Activated T-helper 17 cell treated with anti-CD3 and anti-CD28 coated beads, Interleukin-2, amount 50 U/mL, for 72 hours (primary cell): ENCODE measurements around the gene FEN1. TPM values are rescaled to one million over a fixed set of nuclear protein-coding genes. Genes with fewer than 3 reads are reported as not detected.

Experiments
- ATAC-seq: fragments of 150-1000 bp; cut with Tn5 transposase; replicated peaks from 2 replicates; pipeline ENCODE4 v1.10.0; 2021; ENCODE audit warnings: mild to moderate bottlenecking, moderate library complexity
- H3K27ac Mint-ChIP-seq: one replicate; pipeline ENCODE4 v1.8.0; 2022; ENCODE audit warnings: mixed read lengths
- H3K27me3 Mint-ChIP-seq: one replicate; pipeline ENCODE4 v1.8.0; 2022; ENCODE audit warnings: mixed read lengths
- H3K36me3 Mint-ChIP-seq: one replicate; pipeline ENCODE4 v1.8.0; 2022; ENCODE audit warnings: low read depth, mild to moderate bottlenecking, mixed read lengths
- H3K4me1 Mint-ChIP-seq: one replicate; pipeline ENCODE4 v1.8.0; 2022; ENCODE audit warnings: mixed read lengths
- H3K4me3 Mint-ChIP-seq: one replicate; pipeline ENCODE4 v1.8.0; 2022; ENCODE audit warnings: mild to moderate bottlenecking, mixed read lengths
- H3K9me3 Mint-ChIP-seq: one replicate; pipeline ENCODE4 v1.8.0; 2022; ENCODE audit warnings: mixed read lengths
- total RNA-seq, 2 donors: library from RNA; stranded (reverse); gene quantifications; one replicate each; pipeline ENCODE4 v1.2.3, GENCODE V29; 2022

FEN1 gene
- total RNA-seq, 2 donors from 2014 or later: 72.6 to 133 TPM

- Mint-ChIP-seq H3K27me3 (no peaks in the 10 kb centered on the region), H3K4me1 (peaks cover 15% of the 10 kb centered on the region), H3K4me3 (peak overlapping the region; percentile 88), H3K36me3 (peaks cover 92% of the 10 kb centered on the region), H3K9me3 (no peaks in the 10 kb centered on the region), H3K27ac (peak overlapping the region; percentile 98)
- ATAC-seq: peak; percentile 57
Measured at GRCh38 chr11:61791737-61792309, 888 bp upstream of the FEN1 start.

DNA sequence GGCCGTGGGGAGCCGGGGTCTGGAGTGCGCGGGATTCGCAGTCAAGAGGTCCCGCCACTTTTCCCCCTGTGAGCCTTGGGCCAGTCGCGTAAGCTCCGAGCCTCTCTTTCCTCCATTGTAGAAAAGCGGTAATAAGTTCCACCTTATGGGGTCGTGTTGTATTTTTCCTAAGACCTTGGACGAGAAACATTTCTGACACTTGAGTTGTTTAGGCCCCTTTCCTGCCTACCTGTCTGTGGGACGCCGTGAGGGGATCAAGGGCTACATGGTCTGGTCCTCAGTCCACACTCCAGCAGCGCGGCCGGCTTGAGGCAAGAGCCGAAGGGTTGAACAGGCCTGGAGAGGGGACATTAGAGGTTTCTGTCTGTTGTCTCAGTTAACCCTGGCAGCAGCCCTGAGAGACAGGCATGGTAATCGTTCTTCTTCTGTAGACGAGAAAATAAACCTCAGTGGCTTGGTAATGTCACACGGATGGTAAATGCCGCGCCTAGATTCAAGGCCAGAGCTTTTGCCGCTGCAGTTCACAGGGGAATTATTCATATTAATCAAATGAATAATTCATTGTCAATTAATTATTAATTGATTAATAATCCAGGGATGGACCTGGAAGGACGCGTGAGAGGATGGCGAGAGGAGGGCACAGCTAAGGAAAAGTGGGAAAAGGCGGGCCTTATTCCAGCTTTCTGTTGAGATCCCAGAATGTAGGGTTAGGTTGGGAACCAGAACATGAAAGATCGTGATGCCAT, 545 bp downstream of the FEN1 start:
- ATAC-seq: peak; percentile 23

GRCh38 chr11:61793829-61794204, 1.1 kb downstream of the FEN1 start:
- Mint-ChIP-seq H3K27ac (peak overlapping the region; percentile 98), H3K27me3 (no peaks in the 10 kb centered on the region), H3K4me3 (peak overlapping the region; percentile 88), H3K9me3 (no peaks in the 10 kb centered on the region), H3K36me3 (peaks cover 92% of the 10 kb centered on the region), H3K4me1 (peaks cover 21% of the 10 kb centered on the region)
- ATAC-seq: no peak

More for the DNA sequence above, 545 bp downstream of the FEN1 start:
- Mint-ChIP-seq H3K4me3 (peak overlapping the region; percentile 88), H3K9me3 (no peaks in the 10 kb centered on the region), H3K27me3 (no peaks in the 10 kb centered on the region), H3K36me3 (peaks cover 92% of the 10 kb centered on the region), H3K4me1 (peaks cover 21% of the 10 kb centered on the region), H3K27ac (peak overlapping the region; percentile 98)

DNA sequence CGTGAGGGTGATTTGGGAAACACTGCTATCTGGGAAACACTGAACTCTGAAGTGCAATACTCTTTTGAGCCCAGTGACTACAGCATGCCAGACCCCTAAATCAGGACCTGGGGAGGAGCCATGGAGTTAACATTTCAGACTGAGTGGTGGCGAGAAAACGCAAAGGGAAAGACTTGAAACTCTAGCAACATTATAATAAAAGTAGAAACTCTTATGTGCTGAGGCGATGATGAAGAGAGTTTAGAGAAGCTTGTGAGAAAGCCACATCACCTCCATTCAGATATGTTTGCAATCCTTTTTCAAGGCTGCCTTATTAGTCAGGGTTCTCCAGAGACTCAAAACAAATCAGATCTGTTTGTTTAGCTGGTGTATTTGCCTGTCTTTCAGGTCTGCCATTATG, 1.9 kb downstream of the FEN1 start:
- Mint-ChIP-seq H3K27ac (no peak overlapping the region), H3K4me1 (peaks cover 19% of the 10 kb centered on the region), H3K36me3 (peaks cover 92% of the 10 kb centered on the region), H3K27me3 (no peaks in the 10 kb centered on the region), H3K9me3 (no peaks in the 10 kb centered on the region), H3K4me3 (peak overlapping the region; percentile 88)
- ATAC-seq: no peak

DNA sequence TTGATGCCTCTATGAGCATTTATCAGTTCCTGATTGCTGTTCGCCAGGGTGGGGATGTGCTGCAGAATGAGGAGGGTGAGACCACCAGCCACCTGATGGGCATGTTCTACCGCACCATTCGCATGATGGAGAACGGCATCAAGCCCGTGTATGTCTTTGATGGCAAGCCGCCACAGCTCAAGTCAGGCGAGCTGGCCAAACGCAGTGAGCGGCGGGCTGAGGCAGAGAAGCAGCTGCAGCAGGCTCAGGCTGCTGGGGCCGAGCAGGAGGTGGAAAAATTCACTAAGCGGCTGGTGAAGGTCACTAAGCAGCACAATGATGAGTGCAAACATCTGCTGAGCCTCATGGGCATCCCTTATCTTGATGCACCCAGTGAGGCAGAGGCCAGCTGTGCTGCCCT, 2.7 kb downstream of the FEN1 start:
- Mint-ChIP-seq H3K27ac (peak overlapping the region; percentile 78), H3K36me3 (peaks cover 89% of the 10 kb centered on the region), H3K4me3 (peak overlapping the region; percentile 88), H3K4me1 (peaks cover 15% of the 10 kb centered on the region), H3K27me3 (no peaks in the 10 kb centered on the region), H3K9me3 (no peaks in the 10 kb centered on the region)
- ATAC-seq: no peak

GRCh38 chr11:61795876-61796526, 3.3 kb downstream of the FEN1 start:
- ATAC-seq: no peak
- no peak overlapping the region for H3K4me3 Mint-ChIP-seq
- peaks cover 88% of the 10 kb centered on the region for H3K36me3 Mint-ChIP-seq
- no peak overlapping the region for H3K27ac Mint-ChIP-seq
- H3K9me3 Mint-ChIP-seq: no peaks in the 10 kb centered on the region
- no peaks in the 10 kb centered on the region for H3K27me3 Mint-ChIP-seq
- peaks cover 16% of the 10 kb centered on the region for H3K4me1 Mint-ChIP-seq

- ATAC-seq: no peak
- Mint-ChIP-seq H3K4me1 (peaks cover 10% of the 10 kb centered on the region), H3K36me3 (peaks cover 82% of the 10 kb centered on the region), H3K27ac (no peak overlapping the region), H3K4me3 (no peak overlapping the region), H3K9me3 (no peaks in the 10 kb centered on the region), H3K27me3 (no peaks in the 10 kb centered on the region)
Measured at GRCh38 chr11:61797263-61797944, 4.7 kb downstream of the FEN1 start.

DNA sequence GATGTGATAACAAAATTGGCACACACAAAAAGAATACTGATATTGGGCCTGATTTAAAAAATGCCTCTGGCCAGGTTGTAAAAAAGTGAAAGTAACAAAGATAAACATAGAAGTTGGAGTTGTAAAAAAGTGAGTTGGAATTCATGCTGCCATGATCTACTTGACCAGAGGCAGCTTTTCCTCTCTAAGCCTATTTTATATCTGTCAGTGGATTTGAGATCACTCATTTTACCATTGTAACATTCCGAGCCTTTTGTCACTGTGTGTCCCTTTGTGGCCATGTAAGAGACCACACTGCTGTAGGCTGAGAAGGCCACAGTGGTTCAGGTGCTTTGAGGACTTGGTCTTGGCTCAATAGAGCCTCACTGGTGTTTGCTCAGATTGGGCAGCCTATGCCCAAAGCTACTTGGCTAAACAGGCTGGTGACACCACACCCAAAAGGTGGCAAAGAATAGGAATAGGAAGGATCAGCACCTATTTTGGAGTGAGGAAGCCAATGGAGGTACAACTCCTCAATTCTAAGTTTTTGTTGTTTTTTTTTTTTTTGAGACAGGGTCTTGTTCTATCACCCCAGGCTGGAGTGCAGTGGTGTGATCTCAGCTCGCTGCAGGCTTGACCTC, 7.1 kb downstream of the FEN1 start:
- Mint-ChIP-seq H3K27me3 (no peaks in the 10 kb centered on the region), H3K4me3 (no peak overlapping the region), H3K27ac (no peak overlapping the region), H3K9me3 (no peaks in the 10 kb centered on the region), H3K4me1 (peaks cover 10% of the 10 kb centered on the region), H3K36me3 (peaks cover 76% of the 10 kb centered on the region)
- ATAC-seq: no peak

DNA sequence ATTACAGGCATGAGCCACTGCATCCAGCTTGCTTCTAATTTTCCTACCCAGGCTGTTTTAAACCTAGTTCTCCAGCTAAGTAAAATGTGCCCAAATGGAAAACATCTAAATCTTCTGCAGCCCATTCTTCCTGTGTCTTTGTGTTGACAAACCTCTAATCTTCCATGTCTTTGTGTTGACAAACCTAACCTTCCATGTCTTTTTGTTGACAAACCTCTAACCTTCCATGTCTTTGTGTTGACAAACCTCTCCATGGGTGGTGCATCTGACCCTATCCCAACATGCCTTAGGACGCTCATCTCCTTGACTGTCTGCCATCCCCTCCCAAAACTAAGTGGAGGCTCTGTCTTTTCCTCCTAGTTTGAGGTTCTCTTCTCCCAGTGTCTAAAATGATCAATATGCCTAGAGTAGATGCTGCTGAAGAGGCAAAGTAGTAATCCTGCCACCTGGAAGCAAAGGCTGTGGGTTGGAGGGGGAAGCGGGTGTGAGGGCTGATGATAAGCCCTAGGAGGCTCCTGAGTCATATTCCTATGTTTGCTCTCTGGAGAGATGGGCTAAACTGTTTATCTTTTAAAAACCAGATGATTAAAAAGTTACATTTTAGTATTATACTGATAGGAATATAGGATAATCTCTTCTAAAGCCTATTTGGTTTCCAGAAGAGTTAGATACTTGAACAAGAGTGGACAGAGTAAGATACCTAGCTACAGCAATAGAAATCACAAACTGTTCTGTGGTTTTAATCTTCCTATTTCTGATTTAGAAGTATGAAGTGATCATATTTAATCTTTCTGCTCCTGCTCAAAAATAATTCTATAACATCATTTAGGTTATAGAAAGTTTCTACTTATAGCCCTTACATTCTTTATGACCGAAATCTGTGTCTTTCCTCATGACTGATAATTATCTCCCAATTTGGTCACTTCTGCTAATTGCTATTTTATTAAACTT, 7.9 kb downstream of the FEN1 start:
- peak overlapping the region; percentile 22 for H3K27ac Mint-ChIP-seq
- no peaks in the 10 kb centered on the region for H3K27me3 Mint-ChIP-seq
- no peak overlapping the region for H3K4me3 Mint-ChIP-seq

DNA sequence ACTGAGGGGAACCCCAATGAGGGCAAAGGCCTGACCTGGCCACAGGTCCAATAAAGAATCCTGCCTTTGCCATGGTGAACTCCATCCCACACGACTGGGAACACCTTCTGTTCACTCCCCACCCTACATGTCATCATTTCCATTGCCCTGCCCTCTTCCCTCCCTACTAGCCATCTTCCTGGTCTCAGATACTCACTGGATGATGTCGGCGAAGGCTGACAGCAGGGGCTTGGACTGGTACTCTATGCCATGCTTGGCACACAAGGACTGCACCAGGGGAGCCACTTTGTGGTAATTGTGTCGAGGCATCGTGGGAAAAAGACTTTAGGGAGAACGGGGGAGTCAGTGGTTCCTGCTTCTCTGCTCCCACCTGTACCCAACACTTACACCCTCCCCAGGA, 9.9 kb downstream of the FEN1 start:
- Mint-ChIP-seq H3K4me1 (peaks cover 4% of the 10 kb centered on the region), H3K9me3 (no peaks in the 10 kb centered on the region), H3K27me3 (no peaks in the 10 kb centered on the region), H3K36me3 (peaks cover 65% of the 10 kb centered on the region), H3K27ac (no peak overlapping the region), H3K4me3 (no peak overlapping the region)
- no peak for ATAC-seq

More for the DNA sequence above, 7.9 kb downstream of the FEN1 start:
- Mint-ChIP-seq H3K9me3 (no peaks in the 10 kb centered on the region), H3K36me3 (peaks cover 75% of the 10 kb centered on the region), H3K4me1 (peaks cover 10% of the 10 kb centered on the region)
- ATAC-seq: no peak

- Mint-ChIP-seq H3K27me3 (no peaks in the 10 kb centered on the region), H3K4me3 (no peak overlapping the region), H3K27ac (no peak overlapping the region), H3K36me3 (peaks cover 57% of the 10 kb centered on the region), H3K4me1 (peaks cover 4% of the 10 kb centered on the region), H3K9me3 (no peaks in the 10 kb centered on the region)
- ATAC-seq: no peak
Measured at GRCh38 chr11:61803889-61804647, 11.4 kb downstream of the FEN1 start.

- H3K9me3 Mint-ChIP-seq: no peaks in the 10 kb centered on the region
- H3K4me1 Mint-ChIP-seq: peaks cover 4% of the 10 kb centered on the region
- ATAC-seq: no peak
- no peak overlapping the region for H3K27ac Mint-ChIP-seq
- H3K36me3 Mint-ChIP-seq: peaks cover 60% of the 10 kb centered on the region
- no peak overlapping the region for H3K4me3 Mint-ChIP-seq
- H3K27me3 Mint-ChIP-seq: no peaks in the 10 kb centered on the region
Measured at GRCh38 chr11:61805146-61805545, 12.4 kb downstream of the FEN1 start.

- H3K4me3 Mint-ChIP-seq: no peak overlapping the region
- H3K9me3 Mint-ChIP-seq: no peaks in the 10 kb centered on the region
- no peak overlapping the region for H3K27ac Mint-ChIP-seq
- no peak for ATAC-seq
- H3K4me1 Mint-ChIP-seq: no peaks in the 10 kb centered on the region
- no peaks in the 10 kb centered on the region for H3K27me3 Mint-ChIP-seq
- H3K36me3 Mint-ChIP-seq: peaks cover 62% of the 10 kb centered on the region
Measured at GRCh38 chr11:61806785-61807184, 14.1 kb downstream of the FEN1 start.
